ENCODE data around the gene GRXCR1.

Gene GRXCR1

GRCh38 chr4:42892413-42892812 is at the start of gene GRXCR1:
Gene GRXCR1 (plus strand): TSS chr4:42892713. CDS start chr4:42893267, 554 bp downstream.
- DNase-seq (ENCODE audit: low read depth) = no peak
- no peak for TF ChIP-seq CTCF (IDR thresholded peaks at IDR 0.05; ENCODE audit: control insufficient read depth, insufficient read depth, low read depth, low read length, missing control alignments)
- no peak within 1 kb of the TSS for H3K4me3 ChIP-seq (ENCODE audit: control insufficient read depth, low read depth, low read length)

GRCh38 chr4:42843694-42844093 is 48.8 kb upstream of the GRXCR1 start:
- no peak for TF ChIP-seq CTCF (IDR thresholded peaks at IDR 0.05; ENCODE audit: control insufficient read depth, insufficient read depth, low read depth, low read length, missing control alignments)
- DNase-seq (ENCODE audit: low read depth) = no peak
- H3K4me3 ChIP-seq (ENCODE audit: control insufficient read depth, low read depth, low read length) = no peak overlapping the region

GRCh38 chr4:42844422-42845070 is 48.0 kb upstream of the GRXCR1 start:
- DNase-seq (ENCODE audit: low read depth) = no peak
- no peak for TF ChIP-seq CTCF (IDR thresholded peaks at IDR 0.05; ENCODE audit: control insufficient read depth, insufficient read depth, low read depth, low read length, missing control alignments)
- no peak overlapping the region for H3K4me3 ChIP-seq (ENCODE audit: control insufficient read depth, low read depth, low read length)

- no peak overlapping the region for H3K4me3 ChIP-seq (ENCODE audit: control insufficient read depth, low read depth, low read length)
- DNase-seq (ENCODE audit: low read depth) = no peak
- TF ChIP-seq CTCF (IDR thresholded peaks at IDR 0.05; ENCODE audit: control insufficient read depth, insufficient read depth, low read depth, low read length, missing control alignments) = no peak
Observed at GRCh38 chr4:42845586-42845985, 46.9 kb upstream of the GRXCR1 start.

GRCh38 chr4:42855779-42856178 is 36.7 kb upstream of the GRXCR1 start:
- no peak for TF ChIP-seq CTCF (IDR thresholded peaks at IDR 0.05; ENCODE audit: control insufficient read depth, insufficient read depth, low read depth, low read length, missing control alignments)
- no peak overlapping the region for H3K4me3 ChIP-seq (ENCODE audit: control insufficient read depth, low read depth, low read length)
- no peak for DNase-seq (ENCODE audit: low read depth)

- peak; percentile 7 for DNase-seq (ENCODE audit: low read depth)
- H3K4me3 ChIP-seq (ENCODE audit: control insufficient read depth, low read depth, low read length) = no peak overlapping the region
- peak; percentile 49 for TF ChIP-seq CTCF (IDR thresholded peaks at IDR 0.05; ENCODE audit: control insufficient read depth, insufficient read depth, low read depth, low read length, missing control alignments)
Observed at GRCh38 chr4:42865572-42866189, 26.8 kb upstream of the GRXCR1 start.

Measured in AG09309 (cell line).